ENCODE data around the gene RNF215. TPM values are rescaled to one million over a fixed set of nuclear protein-coding genes. Genes with fewer than 3 reads are reported as not detected.

RNF215 gene
- total and polyA plus RNA-seq, 2 of the 13 experiments (the other 11 are each of a cell fraction or from before 2014, with no cell fraction given): 5.3 to 6.1 TPM

DNA sequence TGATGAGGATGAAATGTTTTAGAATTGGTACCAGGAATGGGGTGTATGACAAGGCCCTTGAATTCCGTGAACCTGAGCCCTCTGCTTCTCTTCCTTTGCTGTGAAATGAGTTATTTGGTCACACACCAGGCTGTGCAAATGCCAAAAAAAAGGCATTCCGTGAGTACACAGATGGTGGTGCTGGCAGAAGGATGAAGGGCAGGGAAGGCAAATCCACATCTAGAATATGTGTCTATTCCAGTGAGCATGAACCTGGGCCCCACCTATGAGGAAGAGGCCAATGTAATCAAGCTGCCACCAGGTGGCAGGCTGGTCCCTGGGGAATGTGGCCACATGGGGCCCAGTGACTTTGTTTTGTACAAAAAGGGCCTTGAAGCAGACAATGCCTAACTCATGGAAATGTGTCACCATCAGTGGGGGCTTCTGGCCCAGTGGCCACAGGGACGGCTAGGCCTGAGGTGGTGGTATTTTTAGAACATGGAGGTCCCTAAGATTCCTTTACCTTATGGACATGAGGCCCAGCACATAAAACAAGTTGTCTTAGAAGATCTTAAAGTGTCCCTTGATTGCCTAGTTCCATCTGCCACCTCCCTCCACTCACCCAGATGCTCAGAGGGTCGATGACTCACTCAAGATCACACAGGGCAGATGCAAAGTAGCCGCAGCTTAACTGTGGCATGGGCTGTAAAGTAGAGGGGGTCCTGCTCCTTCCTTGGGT, 3.9 kb upstream of the RNF215 start (continued):
- TF ChIP-seq, protein P1, sequence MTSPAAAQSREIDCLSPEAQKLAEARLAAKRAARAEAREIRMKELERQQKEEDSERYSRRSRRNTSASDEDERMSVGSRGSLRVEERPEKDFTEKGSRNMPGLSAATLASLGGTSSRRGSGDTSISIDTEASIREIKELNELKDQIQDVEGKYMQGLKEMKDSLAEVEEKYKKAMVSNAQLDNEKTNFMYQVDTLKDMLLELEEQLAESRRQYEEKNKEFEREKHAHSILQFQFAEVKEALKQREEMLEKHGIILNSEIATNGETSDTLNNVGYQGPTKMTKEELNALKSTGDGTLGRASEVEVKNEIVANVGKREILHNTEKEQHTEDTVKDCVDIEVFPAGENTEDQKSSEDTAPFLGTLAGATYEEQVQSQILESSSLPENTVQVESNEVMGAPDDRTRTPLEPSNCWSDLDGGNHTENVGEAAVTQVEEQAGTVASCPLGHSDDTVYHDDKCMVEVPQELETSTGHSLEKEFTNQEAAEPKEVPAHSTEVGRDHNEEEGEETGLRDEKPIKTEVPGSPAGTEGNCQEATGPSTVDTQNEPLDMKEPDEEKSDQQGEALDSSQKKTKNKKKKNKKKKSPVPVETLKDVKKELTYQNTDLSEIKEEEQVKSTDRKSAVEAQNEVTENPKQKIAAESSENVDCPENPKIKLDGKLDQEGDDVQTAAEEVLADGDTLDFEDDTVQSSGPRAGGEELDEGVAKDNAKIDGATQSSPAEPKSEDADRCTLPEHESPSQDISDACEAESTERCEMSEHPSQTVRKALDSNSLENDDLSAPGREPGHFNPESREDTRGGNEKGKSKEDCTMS (CRISPR knock-in tag; conservative IDR thresholded peaks at IDR 0.05): no peak
- TF ChIP-seq, protein P2, sequence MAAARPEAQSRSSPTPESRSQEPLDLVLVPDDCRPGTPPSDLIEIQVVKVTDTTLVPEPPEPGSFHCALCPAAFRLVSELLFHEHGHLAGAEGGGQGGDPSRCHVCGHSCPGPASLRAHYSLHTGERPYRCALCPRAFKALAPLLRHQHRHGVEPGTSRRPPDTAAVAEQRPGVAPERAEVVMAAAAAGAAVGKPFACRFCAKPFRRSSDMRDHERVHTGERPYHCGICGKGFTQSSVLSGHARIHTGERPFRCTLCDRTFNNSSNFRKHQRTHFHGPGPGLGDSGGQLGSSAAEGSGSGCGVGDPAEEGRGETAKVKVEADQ (CRISPR knock-in tag; IDR thresholded peaks at IDR 0.05; ENCODE audit: borderline replicate concordance): no peak
- TF ChIP-seq CCDC6 (CRISPR knock-in tag; IDR thresholded peaks at IDR 0.05) (no peak), ZNF160 (CRISPR knock-in tag; IDR thresholded peaks at IDR 0.05) (no peak), ZNF737 (CRISPR knock-in tag; IDR thresholded peaks at IDR 0.05; ENCODE audit: borderline replicate concordance) (no peak), ZNF724P (CRISPR knock-in tag; IDR thresholded peaks at IDR 0.05; ENCODE audit: borderline replicate concordance) (no peak), ZFYVE20 (CRISPR knock-in tag; IDR thresholded peaks at IDR 0.05; ENCODE audit: borderline replicate concordance, low read depth) (no peak), FOSL1 (CRISPR knock-in tag; IDR thresholded peaks at IDR 0.05; ENCODE audit: borderline replicate concordance) (no peak), SCMH1 (CRISPR knock-in tag; IDR thresholded peaks at IDR 0.05; ENCODE audit: borderline replicate concordance) (no peak), ZNF124 (CRISPR knock-in tag; IDR thresholded peaks at IDR 0.05) (no peak), AKAP8 (CRISPR knock-in tag; IDR thresholded peaks at IDR 0.05) (no peak)
- TF ChIP-seq, protein P3, sequence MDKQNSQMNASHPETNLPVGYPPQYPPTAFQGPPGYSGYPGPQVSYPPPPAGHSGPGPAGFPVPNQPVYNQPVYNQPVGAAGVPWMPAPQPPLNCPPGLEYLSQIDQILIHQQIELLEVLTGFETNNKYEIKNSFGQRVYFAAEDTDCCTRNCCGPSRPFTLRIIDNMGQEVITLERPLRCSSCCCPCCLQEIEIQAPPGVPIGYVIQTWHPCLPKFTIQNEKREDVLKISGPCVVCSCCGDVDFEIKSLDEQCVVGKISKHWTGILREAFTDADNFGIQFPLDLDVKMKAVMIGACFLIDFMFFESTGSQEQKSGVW (CRISPR knock-in tag; IDR thresholded peaks at IDR 0.05; ENCODE audit: borderline replicate concordance): no peak
- TF ChIP-seq, protein P4, sequence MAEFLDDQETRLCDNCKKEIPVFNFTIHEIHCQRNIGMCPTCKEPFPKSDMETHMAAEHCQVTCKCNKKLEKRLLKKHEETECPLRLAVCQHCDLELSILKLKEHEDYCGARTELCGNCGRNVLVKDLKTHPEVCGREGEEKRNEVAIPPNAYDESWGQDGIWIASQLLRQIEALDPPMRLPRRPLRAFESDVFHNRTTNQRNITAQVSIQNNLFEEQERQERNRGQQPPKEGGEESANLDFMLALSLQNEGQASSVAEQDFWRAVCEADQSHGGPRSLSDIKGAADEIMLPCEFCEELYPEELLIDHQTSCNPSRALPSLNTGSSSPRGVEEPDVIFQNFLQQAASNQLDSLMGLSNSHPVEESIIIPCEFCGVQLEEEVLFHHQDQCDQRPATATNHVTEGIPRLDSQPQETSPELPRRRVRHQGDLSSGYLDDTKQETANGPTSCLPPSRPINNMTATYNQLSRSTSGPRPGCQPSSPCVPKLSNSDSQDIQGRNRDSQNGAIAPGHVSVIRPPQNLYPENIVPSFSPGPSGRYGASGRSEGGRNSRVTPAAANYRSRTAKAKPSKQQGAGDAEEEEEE (CRISPR knock-in tag; IDR thresholded peaks at IDR 0.05; ENCODE audit: borderline replicate concordance): no peak
- TF ChIP-seq, protein P5, sequence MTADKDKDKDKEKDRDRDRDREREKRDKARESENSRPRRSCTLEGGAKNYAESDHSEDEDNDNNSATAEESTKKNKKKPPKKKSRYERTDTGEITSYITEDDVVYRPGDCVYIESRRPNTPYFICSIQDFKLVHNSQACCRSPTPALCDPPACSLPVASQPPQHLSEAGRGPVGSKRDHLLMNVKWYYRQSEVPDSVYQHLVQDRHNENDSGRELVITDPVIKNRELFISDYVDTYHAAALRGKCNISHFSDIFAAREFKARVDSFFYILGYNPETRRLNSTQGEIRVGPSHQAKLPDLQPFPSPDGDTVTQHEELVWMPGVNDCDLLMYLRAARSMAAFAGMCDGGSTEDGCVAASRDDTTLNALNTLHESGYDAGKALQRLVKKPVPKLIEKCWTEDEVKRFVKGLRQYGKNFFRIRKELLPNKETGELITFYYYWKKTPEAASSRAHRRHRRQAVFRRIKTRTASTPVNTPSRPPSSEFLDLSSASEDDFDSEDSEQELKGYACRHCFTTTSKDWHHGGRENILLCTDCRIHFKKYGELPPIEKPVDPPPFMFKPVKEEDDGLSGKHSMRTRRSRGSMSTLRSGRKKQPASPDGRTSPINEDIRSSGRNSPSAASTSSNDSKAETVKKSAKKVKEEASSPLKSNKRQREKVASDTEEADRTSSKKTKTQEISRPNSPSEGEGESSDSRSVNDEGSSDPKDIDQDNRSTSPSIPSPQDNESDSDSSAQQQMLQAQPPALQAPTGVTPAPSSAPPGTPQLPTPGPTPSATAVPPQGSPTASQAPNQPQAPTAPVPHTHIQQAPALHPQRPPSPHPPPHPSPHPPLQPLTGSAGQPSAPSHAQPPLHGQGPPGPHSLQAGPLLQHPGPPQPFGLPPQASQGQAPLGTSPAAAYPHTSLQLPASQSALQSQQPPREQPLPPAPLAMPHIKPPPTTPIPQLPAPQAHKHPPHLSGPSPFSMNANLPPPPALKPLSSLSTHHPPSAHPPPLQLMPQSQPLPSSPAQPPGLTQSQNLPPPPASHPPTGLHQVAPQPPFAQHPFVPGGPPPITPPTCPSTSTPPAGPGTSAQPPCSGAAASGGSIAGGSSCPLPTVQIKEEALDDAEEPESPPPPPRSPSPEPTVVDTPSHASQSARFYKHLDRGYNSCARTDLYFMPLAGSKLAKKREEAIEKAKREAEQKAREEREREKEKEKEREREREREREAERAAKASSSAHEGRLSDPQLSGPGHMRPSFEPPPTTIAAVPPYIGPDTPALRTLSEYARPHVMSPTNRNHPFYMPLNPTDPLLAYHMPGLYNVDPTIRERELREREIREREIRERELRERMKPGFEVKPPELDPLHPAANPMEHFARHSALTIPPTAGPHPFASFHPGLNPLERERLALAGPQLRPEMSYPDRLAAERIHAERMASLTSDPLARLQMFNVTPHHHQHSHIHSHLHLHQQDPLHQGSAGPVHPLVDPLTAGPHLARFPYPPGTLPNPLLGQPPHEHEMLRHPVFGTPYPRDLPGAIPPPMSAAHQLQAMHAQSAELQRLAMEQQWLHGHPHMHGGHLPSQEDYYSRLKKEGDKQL (CRISPR knock-in tag; IDR thresholded peaks at IDR 0.05; ENCODE audit: low read depth): no peak
